HepG2 (cell line): ENCODE data around the gene OR2A25. TPM values are rescaled to one million over a fixed set of nuclear protein-coding genes. Genes with fewer than 3 reads are reported as not detected.

Experiments used
- ATF2 ChIP-seq: sonication (generic); formaldehyde crosslinking; IDR thresholded peaks from 2 replicates; pipeline ENCODE4 v1.4.0; 2020; ENCODE audit warnings: missing genetic modification reagents
- FOXO1 ChIP-seq: sonication (generic); formaldehyde crosslinking; IDR thresholded peaks from 2 replicates; pipeline ENCODE4 v1.4.0; 2020; ENCODE audit warnings: missing genetic modification reagents
- ZKSCAN1 ChIP-seq: fragments of 150-350 bp; IDR thresholded peaks from 2 replicates; pipeline ENCODE4 v1.6.1; 2014; ENCODE audit warnings: low read length
- ZNF354B ChIP-seq: sonication (generic); formaldehyde crosslinking; IDR thresholded peaks from 2 replicates; pipeline ENCODE4 v1.8.0; 2022; ENCODE audit warnings: mild to moderate bottlenecking, missing genetic modification reagents
- ZNF768 ChIP-seq: sonication (generic); formaldehyde crosslinking; IDR thresholded peaks from 2 replicates; pipeline ENCODE4 v1.4.0; 2020; ENCODE audit warnings: missing genetic modification reagents
- ZSCAN29 ChIP-seq: sonication (generic); formaldehyde crosslinking; conservative IDR thresholded peaks from 2 replicates; pipeline ENCODE4 v1.4.0; 2020; ENCODE audit warnings: mild to moderate bottlenecking, missing genetic modification reagents
- polyA plus RNA-seq, 8 experiments: library from polyadenylated mRNA; depleted of rRNA in 3 of 8; stranded (reverse) in 7 of 8; unstranded in 1 of 8; fragments of >200 nt; fragmentation: Illumina TruSeq in 4 of 8; extraction: Trizol in 4 of 8; gene quantifications; 2 replicates each; pipeline versions ENCODE4 v1.2.1 to v1.2.3, GENCODE V29; 2011 to 2016; ENCODE audit warnings: low read depth in 4 of 8, missing spikeins in 1 of 8, mixed read lengths in 1 of 8; ENCODE audit not compliant: insufficient read depth in 1 of 8
- total RNA-seq, 5 experiments: library from RNA; depleted of rRNA; stranded (reverse); fragments of >200 nt; fragmentation: Illumina TruSeq; extraction: Trizol; gene quantifications; 2 replicates each; pipeline ENCODE4 v1.2.3, GENCODE V29; 2016; ENCODE audit warnings: low read depth in 1 of 5
- TF ChIP-seq, protein P1 (sequence below): sonication (generic); formaldehyde crosslinking; IDR thresholded peaks from 2 replicates; pipeline ENCODE4 v1.4.0; 2020; ENCODE audit warnings: missing genetic modification reagents
- TF ChIP-seq, protein P2 (sequence below): sonication (generic); formaldehyde crosslinking; IDR thresholded peaks from 2 replicates; pipeline ENCODE4 v1.8.1; 2023; ENCODE audit warnings: missing genetic modification reagents, inconsistent platforms, borderline replicate concordance
- TF ChIP-seq, protein P3 (sequence below): sonication (generic); formaldehyde crosslinking; IDR thresholded peaks from 2 replicates; pipeline ENCODE4 v1.9.0; 2022; ENCODE audit warnings: missing genetic modification reagents, mild to moderate bottlenecking, borderline replicate concordance

The OR2A25 gene
- total and polyA plus RNA-seq, 2 of the 13 experiments (the other 11 are each of a cell fraction or from before 2014, with no cell fraction given): 0.07 TPM; not detected in 1

DNA sequence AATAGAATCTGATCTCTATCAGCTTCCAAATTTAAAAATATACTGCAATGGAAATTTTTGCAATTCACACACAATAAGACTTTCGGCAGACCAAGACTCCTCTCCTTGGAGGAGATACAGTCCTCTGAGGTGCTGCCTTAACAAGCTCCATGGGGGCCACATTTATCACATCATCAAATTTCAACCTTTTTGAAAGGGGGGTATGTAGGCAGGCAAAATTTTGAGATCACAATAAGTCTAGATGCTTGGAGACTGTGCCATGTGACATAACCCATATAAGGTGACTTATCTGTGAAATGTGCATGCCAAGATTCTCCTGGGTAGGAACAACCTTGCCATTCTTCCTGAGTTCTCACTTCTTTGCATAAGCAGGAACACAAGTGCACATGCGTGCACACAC, 16.4 kb downstream of the OR2A25 start, which contains the start of gene OR2A12 (continued):
- TF ChIP-seq ZNF354B (CRISPR knock-in tag): no peak
- no peak for TF ChIP-seq ZNF768 (CRISPR knock-in tag)
- TF ChIP-seq, protein P1, sequence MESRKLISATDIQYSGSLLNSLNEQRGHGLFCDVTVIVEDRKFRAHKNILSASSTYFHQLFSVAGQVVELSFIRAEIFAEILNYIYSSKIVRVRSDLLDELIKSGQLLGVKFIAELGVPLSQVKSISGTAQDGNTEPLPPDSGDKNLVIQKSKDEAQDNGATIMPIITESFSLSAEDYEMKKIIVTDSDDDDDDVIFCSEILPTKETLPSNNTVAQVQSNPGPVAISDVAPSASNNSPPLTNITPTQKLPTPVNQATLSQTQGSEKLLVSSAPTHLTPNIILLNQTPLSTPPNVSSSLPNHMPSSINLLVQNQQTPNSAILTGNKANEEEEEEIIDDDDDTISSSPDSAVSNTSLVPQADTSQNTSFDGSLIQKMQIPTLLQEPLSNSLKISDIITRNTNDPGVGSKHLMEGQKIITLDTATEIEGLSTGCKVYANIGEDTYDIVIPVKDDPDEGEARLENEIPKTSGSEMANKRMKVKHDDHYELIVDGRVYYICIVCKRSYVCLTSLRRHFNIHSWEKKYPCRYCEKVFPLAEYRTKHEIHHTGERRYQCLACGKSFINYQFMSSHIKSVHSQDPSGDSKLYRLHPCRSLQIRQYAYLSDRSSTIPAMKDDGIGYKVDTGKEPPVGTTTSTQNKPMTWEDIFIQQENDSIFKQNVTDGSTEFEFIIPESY (CRISPR knock-in tag): no peak
- TF ChIP-seq, protein P2, sequence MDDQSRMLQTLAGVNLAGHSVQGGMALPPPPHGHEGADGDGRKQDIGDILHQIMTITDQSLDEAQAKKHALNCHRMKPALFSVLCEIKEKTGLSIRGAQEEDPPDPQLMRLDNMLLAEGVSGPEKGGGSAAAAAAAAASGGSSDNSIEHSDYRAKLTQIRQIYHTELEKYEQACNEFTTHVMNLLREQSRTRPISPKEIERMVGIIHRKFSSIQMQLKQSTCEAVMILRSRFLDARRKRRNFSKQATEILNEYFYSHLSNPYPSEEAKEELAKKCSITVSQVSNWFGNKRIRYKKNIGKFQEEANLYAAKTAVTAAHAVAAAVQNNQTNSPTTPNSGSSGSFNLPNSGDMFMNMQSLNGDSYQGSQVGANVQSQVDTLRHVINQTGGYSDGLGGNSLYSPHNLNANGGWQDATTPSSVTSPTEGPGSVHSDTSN (CRISPR knock-in tag): no peak
- TF ChIP-seq, protein P3, sequence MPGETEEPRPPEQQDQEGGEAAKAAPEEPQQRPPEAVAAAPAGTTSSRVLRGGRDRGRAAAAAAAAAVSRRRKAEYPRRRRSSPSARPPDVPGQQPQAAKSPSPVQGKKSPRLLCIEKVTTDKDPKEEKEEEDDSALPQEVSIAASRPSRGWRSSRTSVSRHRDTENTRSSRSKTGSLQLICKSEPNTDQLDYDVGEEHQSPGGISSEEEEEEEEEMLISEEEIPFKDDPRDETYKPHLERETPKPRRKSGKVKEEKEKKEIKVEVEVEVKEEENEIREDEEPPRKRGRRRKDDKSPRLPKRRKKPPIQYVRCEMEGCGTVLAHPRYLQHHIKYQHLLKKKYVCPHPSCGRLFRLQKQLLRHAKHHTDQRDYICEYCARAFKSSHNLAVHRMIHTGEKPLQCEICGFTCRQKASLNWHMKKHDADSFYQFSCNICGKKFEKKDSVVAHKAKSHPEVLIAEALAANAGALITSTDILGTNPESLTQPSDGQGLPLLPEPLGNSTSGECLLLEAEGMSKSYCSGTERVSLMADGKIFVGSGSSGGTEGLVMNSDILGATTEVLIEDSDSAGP (CRISPR knock-in tag): no peak
- no peak for TF ChIP-seq ZKSCAN1
- no peak for TF ChIP-seq ZSCAN29 (CRISPR knock-in tag)
- TF ChIP-seq FOXO1 (CRISPR knock-in tag): no peak
- no peak for TF ChIP-seq ATF2 (CRISPR knock-in tag)
- TF ChIP-seq, all 625 proteins: peak for 0
